ENCODE data around the gene ZBED4.

ZBED4 gene

DNA sequence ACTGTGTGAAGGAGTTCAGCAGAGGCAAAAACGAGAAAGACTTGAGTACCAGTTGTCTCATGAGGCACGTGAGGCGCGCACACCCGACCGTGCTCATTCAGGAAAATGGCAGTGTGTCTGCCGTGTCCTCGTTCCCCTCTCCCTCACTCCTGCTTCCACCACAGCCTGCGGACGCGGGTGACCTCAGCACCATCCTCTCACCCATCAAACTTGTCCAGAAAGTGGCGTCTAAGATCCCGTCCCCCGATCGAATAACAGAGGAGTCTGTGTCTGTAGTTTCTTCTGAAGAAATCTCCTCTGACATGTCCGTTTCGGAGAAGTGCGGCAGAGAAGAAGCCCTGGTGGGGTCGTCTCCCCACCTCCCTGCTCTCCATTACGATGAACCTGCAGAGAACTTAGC lies 30.4 kb downstream of the ZBED4 start:
- TF ChIP-seq CTCF (IDR thresholded peaks at IDR 0.05; ENCODE audit: borderline replicate concordance, insufficient read depth, low read depth, low read length): no peak
- no peak overlapping the region for H3K4me3 ChIP-seq (ENCODE audit: low read depth, low read length)

GRCh38 chr22:49884503-49885260 lies 31.0 kb downstream of the ZBED4 start:
- H3K4me3 ChIP-seq (ENCODE audit: low read depth, low read length): no peak overlapping the region
- no peak for TF ChIP-seq CTCF (IDR thresholded peaks at IDR 0.05; ENCODE audit: borderline replicate concordance, insufficient read depth, low read depth, low read length)

DNA sequence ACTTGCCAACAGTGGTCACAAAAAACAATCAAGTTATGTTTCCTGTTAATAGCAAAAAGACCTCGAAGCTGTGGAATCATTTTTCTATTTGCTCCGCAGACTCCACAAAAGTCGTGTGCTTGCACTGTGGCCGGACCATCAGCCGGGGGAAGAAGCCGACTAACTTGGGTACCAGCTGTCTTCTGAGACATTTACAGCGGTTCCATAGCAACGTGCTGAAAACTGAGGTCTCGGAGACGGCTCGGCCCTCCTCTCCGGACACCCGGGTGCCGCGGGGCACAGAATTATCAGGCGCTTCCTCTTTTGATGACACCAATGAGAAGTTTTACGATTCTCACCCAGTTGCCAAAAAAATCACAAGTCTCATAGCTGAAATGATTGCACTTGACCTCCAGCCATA lies 31.6 kb downstream of the ZBED4 start:
- H3K4me3 ChIP-seq (ENCODE audit: low read depth, low read length): no peak overlapping the region
- no peak for TF ChIP-seq CTCF (IDR thresholded peaks at IDR 0.05; ENCODE audit: borderline replicate concordance, insufficient read depth, low read depth, low read length)

GRCh38 chr22:49885881-49886280 lies 32.2 kb downstream of the ZBED4 start:
- H3K4me3 ChIP-seq (ENCODE audit: low read depth, low read length): no peak overlapping the region
- no peak for TF ChIP-seq CTCF (IDR thresholded peaks at IDR 0.05; ENCODE audit: borderline replicate concordance, insufficient read depth, low read depth, low read length)

DNA sequence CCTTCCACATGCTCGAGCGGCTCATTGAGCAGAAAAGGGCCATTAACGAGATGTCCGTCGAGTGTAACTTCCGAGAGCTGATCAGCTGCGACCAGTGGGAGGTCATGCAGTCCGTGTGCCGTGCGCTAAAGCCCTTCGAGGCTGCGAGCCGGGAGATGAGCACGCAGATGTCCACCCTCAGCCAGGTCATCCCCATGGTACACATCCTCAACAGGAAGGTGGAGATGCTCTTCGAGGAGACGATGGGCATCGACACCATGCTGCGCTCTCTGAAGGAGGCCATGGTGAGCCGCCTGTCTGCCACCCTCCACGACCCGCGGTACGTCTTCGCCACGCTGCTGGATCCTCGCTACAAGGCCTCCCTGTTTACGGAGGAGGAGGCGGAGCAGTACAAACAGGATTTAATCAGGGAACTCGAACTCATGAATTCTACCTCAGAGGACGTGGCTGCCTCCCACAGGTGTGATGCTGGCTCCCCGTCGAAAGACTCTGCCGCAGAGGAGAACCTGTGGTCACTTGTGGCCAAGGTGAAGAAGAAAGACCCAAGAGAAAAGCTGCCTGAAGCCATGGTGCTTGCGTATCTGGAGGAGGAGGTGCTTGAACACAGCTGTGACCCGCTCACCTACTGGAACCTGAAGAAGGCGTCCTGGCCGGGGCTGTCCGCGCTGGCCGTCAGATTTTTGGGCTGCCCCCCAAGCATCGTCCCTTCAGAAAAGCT lies 32.9 kb downstream of the ZBED4 start:
- no peak overlapping the region for H3K4me3 ChIP-seq (ENCODE audit: low read depth, low read length)
- no peak for TF ChIP-seq CTCF (IDR thresholded peaks at IDR 0.05; ENCODE audit: borderline replicate concordance, insufficient read depth, low read depth, low read length)

DNA sequence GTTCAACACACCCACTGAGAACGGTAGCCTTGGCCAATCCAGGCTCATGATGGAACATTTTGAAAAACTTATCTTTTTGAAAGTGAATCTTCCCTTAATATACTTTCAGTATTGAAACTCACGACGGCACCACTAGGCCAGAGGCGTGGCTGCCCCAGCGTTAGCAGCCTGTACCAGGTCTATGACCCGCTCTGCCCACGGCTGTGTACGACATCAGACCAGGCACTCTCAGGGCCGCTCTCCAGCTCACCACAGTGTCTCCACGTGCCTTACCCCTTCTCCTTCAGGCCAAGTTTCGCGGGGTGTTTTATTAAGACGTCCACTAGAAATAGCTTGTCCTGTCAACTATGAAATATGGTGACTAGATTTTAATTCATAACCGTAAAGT lies 33.4 kb downstream of the ZBED4 start:
- TF ChIP-seq CTCF (IDR thresholded peaks at IDR 0.05; ENCODE audit: borderline replicate concordance, insufficient read depth, low read depth, low read length): no peak
- no peak overlapping the region for H3K4me3 ChIP-seq (ENCODE audit: low read depth, low read length)

DNA sequence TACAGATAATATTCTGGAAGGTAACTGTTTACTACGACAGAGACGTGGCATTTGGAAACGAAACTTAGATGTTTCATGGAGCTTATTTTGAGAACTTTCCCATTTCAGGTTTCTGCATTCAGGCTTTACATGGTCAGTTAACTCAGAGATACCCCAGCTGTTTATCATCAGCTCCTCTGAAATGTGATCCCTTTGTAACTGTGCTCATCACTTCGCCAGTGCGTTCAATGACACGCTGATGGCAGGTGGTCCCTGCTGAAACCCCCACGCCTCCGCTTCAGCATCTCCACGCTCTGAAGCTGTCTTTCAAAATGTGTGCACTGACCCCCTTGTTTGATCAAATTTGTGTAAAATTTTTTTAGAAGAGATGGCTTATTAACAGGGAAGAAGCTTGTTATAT lies 34.1 kb downstream of the ZBED4 start:
- TF ChIP-seq CTCF (IDR thresholded peaks at IDR 0.05; ENCODE audit: borderline replicate concordance, insufficient read depth, low read depth, low read length): no peak
- no peak overlapping the region for H3K4me3 ChIP-seq (ENCODE audit: low read depth, low read length)
